Measurements from ENCODE around the gene FOXJ1. TPM values are rescaled to one million over a fixed set of nuclear protein-coding genes. Genes with fewer than 3 reads are reported as not detected.

The FOXJ1 gene
- total RNA-seq, 1 experiment from 2014 or later, result 0.28 TPM

GRCh38 chr17:76131051-76131691 is 9.9 kb downstream of the FOXJ1 start:
- no peaks in the 10 kb centered on the region for H3K27me3 ChIP-seq (ENCODE audit: control insufficient read depth, insufficient read depth, low read length)
- CTCF ChIA-PET, result interaction anchor here (0.9 kb wide), 1 partner anchor 9 kb away, joined by 3 read pairs; no protein-coding TSS in a partner anchor
- ATAC-seq (peak; percentile 53; the same call in 1 of the 2 replicates), DNase-seq (ENCODE audit: low read depth, low spot score) (no peak)
- H3K27ac ChIP-seq (ENCODE audit: low read length), result no peak overlapping the region
- POLR2A ChIA-PET, result interaction anchor here (0.7 kb wide), 1 partner anchor 77 kb away, joined by 3 read pairs; no protein-coding TSS in a partner anchor
- intact Hi-C loops (cut with micrococcal nuclease; ENCODE audit: unreplicated experiment) (no loop called here), in situ Hi-C loops (cut with HindIII; ENCODE audit: low pct_unique_long_range_greater_than_20kb, low sequenced_read_pairs) (no loop called here)
- no peak overlapping the region for H3K4me3 ChIP-seq (ENCODE audit: low read depth in 2 of 2, low read length in 2 of 2)
- H3K36me3 ChIP-seq (ENCODE audit: control insufficient read depth, insufficient read depth, low read length), result no peaks in the 10 kb centered on the region
- no peaks in the 10 kb centered on the region for H3K9me3 ChIP-seq (ENCODE audit: control insufficient read depth, insufficient read depth, low read depth, low read length)
- no TSS peak for BruUV-seq (replicated peaks)
- TF ChIP-seq TCF7L2 (IDR thresholded peaks at IDR 0.05; ENCODE audit: low read depth, low read length) (no peak), REST (IDR thresholded peaks at IDR 0.05; ENCODE audit: insufficient read depth in 1 of 2, low read depth in 2 of 2, low read length in 1 of 2) (no peak), POLR2AphosphoS5 (IDR thresholded peaks at IDR 0.05; ENCODE audit: low read depth, low read length) (no peak), SIN3A (IDR thresholded peaks at IDR 0.05; ENCODE audit: borderline replicate concordance, insufficient read depth, low read depth, low read length) (no peak), CTCF (IDR thresholded peaks at IDR 0.05) (no peak)
- no peaks in the 10 kb centered on the region for H3K4me1 ChIP-seq (ENCODE audit: control insufficient read depth, insufficient read depth, low read length)

- POLR2A ChIA-PET, result interaction anchor here (0.7 to 0.9 kb wide), 2 partner anchors 11 to 78 kb away, joined by 3 to 4 read pairs; partner anchors contain the start of gene FOXJ1
- Histone ChIP-seq H3K4me3 (ENCODE audit: low read depth in 2 of 2, low read length in 2 of 2) (no peak overlapping the region), H3K27ac (ENCODE audit: low read length) (no peak overlapping the region), H3K4me1 (ENCODE audit: control insufficient read depth, insufficient read depth, low read length) (no peaks in the 10 kb centered on the region), H3K27me3 (ENCODE audit: control insufficient read depth, insufficient read depth, low read length) (no peaks in the 10 kb centered on the region), H3K36me3 (ENCODE audit: control insufficient read depth, insufficient read depth, low read length) (no peaks in the 10 kb centered on the region), H3K9me3 (ENCODE audit: control insufficient read depth, insufficient read depth, low read depth, low read length) (no peaks in the 10 kb centered on the region)
- DNase-seq (ENCODE audit: low read depth, low spot score) (no peak), ATAC-seq (0 out of 2 replicates have a peak, but pooled peaks have one; percentile 6)
- TF ChIP-seq SIN3A (IDR thresholded peaks at IDR 0.05; ENCODE audit: borderline replicate concordance, insufficient read depth, low read depth, low read length), result no peak
- no peak for TF ChIP-seq TCF7L2 (IDR thresholded peaks at IDR 0.05; ENCODE audit: low read depth, low read length)
- TF ChIP-seq REST (IDR thresholded peaks at IDR 0.05; ENCODE audit: insufficient read depth in 1 of 2, low read depth in 2 of 2, low read length in 1 of 2), result no peak
- no peak for TF ChIP-seq CTCF (IDR thresholded peaks at IDR 0.05)
- TF ChIP-seq POLR2AphosphoS5 (IDR thresholded peaks at IDR 0.05; ENCODE audit: low read depth, low read length), result no peak
- intact Hi-C loops (cut with micrococcal nuclease; ENCODE audit: unreplicated experiment), result no loop called here
- BruUV-seq (replicated peaks), result no TSS peak
- in situ Hi-C loops (cut with HindIII; ENCODE audit: low pct_unique_long_range_greater_than_20kb, low sequenced_read_pairs), result no loop called here
- CTCF ChIA-PET, result interaction anchor here (0.9 kb wide), 1 partner anchor 8 kb away, joined by 3 read pairs; no protein-coding TSS in a partner anchor
Observed at GRCh38 chr17:76130473-76130872, 10.6 kb downstream of the FOXJ1 start.

Data from Panc1 (cell line).